ENCODE data around the gene DUSP10.

The DUSP10 gene

DNA sequence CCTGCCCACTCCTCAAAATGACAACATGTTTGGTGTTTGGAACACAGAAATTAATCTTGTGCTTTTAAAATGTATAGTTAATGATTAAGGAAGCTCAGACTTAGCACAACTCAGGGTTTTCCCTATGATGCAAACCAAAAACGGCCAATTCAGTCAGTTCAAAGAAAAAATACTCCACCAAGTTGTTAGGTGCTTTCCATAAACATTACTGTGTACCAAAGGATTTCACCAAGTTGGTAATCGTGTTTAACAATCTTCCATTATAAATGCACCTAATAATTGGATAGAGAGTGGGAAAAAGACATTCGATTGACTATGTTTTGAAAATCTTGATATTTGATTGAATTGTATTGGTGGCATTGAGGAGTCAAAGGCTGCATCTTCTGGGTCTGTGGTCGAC is 33.3 kb upstream of the DUSP10 start:
- H3K27ac ChIP-seq, result peak overlapping the region; percentile 82
- no peak for TF ChIP-seq CTCF (conservative IDR thresholded peaks at IDR 0.05)

- TF ChIP-seq CTCF (conservative IDR thresholded peaks at IDR 0.05), result no peak
- peak overlapping the region; percentile 82 for H3K27ac ChIP-seq
Measured at GRCh38 chr1:221774054-221774842, 32.4 kb upstream of the DUSP10 start.

DNA sequence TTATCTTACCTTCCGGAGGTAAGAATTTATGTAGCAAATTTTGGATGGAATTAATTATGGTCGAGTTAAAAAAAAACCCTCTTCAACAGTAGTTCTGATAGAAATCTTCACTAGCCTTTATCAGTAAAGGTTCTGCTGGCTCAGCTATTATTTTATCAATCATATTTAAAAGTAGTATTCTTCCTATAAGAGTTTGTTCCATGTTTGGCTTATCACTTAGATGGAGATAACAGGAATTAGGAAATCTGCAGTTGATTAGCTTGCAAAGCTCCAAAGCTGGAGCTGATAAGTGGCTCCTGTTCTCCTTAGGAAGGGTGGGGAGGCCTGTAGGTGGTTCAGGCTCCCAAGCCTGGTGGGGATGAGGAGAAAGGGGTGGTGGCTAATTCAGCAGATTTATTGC is 31.5 kb upstream of the DUSP10 start:
- peak overlapping the region; percentile 82 for H3K27ac ChIP-seq
- no peak for TF ChIP-seq CTCF (conservative IDR thresholded peaks at IDR 0.05)

GRCh38 chr1:221772117-221772516 is 30.2 kb upstream of the DUSP10 start:
- no peak for TF ChIP-seq CTCF (conservative IDR thresholded peaks at IDR 0.05)
- no peak overlapping the region for H3K27ac ChIP-seq

DNA sequence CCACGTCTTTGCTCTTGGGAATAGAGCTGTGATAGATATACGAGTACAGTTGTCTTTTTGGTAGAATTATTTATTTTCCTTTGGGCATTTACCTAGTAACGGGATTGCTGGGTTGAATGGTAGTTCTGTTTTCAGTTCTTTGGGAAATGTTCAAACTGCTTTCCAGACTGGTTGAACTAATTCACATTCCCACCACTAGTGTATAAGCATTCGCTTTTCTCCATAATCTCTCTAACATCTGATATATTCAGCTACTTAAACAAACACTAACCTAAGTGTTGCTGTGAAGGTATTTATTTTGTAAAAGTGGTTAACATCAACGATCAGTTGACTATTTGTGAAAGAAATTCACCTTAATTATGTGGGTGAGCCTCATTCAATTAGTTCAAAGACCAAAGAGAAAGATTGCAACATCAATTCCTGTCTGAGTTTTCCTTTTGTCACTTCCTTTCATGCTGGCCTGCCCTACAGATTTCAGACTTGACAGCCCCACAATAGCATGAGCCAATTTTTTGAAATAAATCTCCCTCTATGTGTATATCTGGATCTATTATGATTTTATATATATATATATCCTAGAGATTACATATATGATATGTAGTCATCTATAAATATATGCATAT is 26.7 kb upstream of the DUSP10 start:
- TF ChIP-seq CTCF (conservative IDR thresholded peaks at IDR 0.05), result no peak; the same call in 1 of the 2 replicates
- H3K27ac ChIP-seq, result no peak overlapping the region

- no peak for TF ChIP-seq CTCF (conservative IDR thresholded peaks at IDR 0.05)
- H3K27ac ChIP-seq, result no peak overlapping the region
Measured at GRCh38 chr1:221766210-221766609, 24.3 kb upstream of the DUSP10 start.

DNA sequence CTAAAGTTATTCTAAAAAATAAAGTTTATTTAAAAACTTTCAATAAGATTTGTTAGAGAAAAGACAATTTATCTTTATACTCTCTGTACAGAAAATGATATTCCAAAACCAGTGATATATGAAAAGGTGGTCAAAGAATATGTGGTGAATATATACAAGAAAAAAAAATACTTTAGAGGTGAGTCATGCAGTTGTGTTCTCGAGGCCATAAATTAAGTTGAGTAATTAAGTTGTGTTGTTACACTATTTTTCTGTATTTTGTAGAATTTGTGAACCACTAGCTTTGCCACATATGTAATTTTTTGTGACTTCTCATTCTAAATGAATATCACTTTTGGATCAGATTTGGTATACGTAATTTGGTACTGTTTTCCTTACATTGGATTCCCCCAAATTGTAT is 23.6 kb upstream of the DUSP10 start:
- TF ChIP-seq CTCF (conservative IDR thresholded peaks at IDR 0.05), result no peak
- H3K27ac ChIP-seq, result no peak overlapping the region
